Adipocyte (in vitro differentiated cells): Measurements from ENCODE around the gene ANKRD2.
A peak's percentile ranks its signal among the peaks of the same experiment; 100 is the strongest.

Experiments
- DNase-seq: peaks from one replicate; pipeline ENCODE4 v3.0.0-alpha.2; 2015; ENCODE audit warnings: low read depth
- H3K27me3 ChIP-seq: replicated peaks from 2 replicates; pipeline ENCODE4 v1.7.0; 2013; ENCODE audit warnings: mild to moderate bottlenecking, low read length, moderate library complexity; ENCODE audit not compliant: control insufficient read depth, insufficient read depth
- H3K36me3 ChIP-seq: 2 replicates; pipeline ENCODE4 v1.7.0; 2013; ENCODE audit warnings: low read length, mild to moderate bottlenecking, moderate library complexity; ENCODE audit not compliant: control insufficient read depth, insufficient read depth, severe bottlenecking
- H3K4me1 ChIP-seq: 2 replicates; pipeline ENCODE4 v1.7.0; 2013; ENCODE audit warnings: mild to moderate bottlenecking, low read length, moderate library complexity; ENCODE audit not compliant: control insufficient read depth, insufficient read depth
- H3K4me3 ChIP-seq: 2 replicates; pipeline ENCODE4 v1.7.0; 2013; ENCODE audit warnings: mild to moderate bottlenecking, low read length, moderate library complexity
- H3K9ac ChIP-seq: 2 replicates; pipeline ENCODE4 v1.7.0; 2013; ENCODE audit warnings: mild to moderate bottlenecking, low read length, moderate library complexity
- H3K9me3 ChIP-seq: 2 replicates; pipeline ENCODE4 v1.7.0; 2013; ENCODE audit warnings: mild to moderate bottlenecking, low read length, moderate library complexity; ENCODE audit not compliant: control insufficient read depth

Gene ANKRD2

DNA sequence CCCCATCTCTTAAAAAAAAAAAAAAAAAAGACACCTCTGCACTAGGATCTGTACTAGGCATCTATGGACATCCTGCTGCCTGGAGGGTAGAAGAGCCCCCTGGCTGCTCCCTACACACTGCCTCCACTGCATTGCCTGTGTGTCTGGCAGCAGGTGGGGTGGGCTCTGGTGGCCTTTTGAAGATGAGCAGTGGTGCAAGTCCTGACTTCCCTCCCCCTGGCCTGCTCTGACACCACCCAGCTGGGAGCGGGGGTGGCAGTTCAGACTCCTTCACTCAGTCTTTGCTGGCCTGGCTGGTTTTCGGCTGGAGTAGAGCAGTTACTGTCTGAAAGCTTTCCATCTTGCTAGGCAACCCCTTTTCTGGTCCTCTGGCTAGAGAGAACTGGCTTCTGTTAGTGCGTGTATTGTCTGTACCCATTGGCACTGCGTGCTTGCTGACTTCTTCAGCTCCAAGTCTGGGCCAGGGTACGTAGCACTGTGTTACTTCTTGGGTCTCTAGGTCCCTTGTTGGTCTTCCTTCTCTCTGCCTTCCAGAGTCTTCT is 34.6 kb downstream of the ANKRD2 start:
- DNase-seq: no peak
- Histone ChIP-seq H3K36me3 (no peaks in the 10 kb centered on the region), H3K9ac (no peak overlapping the region), H3K27me3 (no peaks in the 10 kb centered on the region), H3K4me3 (no peak overlapping the region), H3K9me3 (no peaks in the 10 kb centered on the region), H3K4me1 (no peaks in the 10 kb centered on the region)

DNA sequence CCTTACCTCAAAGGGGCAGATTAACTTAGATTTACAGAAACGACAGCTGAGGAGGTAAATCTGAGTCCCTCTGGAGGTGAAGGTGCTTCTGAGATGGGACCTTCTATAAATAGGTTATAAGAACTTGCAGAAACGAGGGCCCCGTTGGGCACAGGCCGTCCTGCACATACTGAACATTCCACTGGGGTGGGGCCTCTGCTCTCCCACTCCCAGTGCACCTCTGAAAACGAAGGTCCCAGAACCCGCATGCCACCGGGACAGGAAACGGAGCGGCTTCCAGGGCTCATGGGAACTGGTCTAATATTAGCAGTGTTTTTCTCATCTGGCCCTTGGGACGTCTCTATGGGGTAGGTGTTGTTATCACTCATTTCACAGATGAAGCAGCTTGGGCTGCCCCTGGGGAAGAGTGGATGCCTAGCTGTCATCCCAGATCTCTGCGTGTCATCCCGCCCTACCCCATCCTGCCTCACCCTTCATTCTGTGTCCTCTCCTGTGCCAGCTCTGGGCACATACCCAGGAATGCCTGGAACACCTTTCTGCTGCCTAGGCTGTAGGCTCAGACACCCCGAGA is 36.5 kb downstream of the ANKRD2 start:
- no peaks in the 10 kb centered on the region for H3K9me3 ChIP-seq
- H3K4me1 ChIP-seq: no peaks in the 10 kb centered on the region
- DNase-seq: no peak
- no peak overlapping the region for H3K4me3 ChIP-seq
- no peaks in the 10 kb centered on the region for H3K27me3 ChIP-seq
- no peaks in the 10 kb centered on the region for H3K36me3 ChIP-seq
- no peak overlapping the region for H3K9ac ChIP-seq

DNA sequence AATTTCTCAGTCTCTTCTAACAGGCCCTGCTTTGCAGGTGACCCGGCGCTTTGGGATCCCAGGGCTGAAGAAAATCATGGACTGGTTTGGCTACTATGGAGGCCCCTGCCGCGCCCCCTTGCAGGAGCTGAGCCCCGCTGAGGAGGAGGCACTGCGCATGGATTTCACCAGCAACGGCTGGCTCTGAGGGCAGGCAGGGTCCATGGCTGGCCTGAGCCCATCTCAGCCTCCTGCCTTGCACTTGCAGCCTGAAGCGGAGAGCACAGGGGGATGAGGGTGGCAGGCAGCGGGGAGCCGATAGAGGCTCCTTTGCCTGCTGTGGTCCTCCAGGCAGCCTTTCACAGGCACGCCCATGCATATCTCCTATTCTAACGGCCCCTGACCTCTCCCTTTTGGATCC is 38.9 kb downstream of the ANKRD2 start:
- no peak overlapping the region for H3K4me3 ChIP-seq
- H3K36me3 ChIP-seq: no peaks in the 10 kb centered on the region
- H3K27me3 ChIP-seq: no peaks in the 10 kb centered on the region
- H3K9me3 ChIP-seq: no peaks in the 10 kb centered on the region
- H3K9ac ChIP-seq: no peak overlapping the region
- H3K4me1 ChIP-seq: no peaks in the 10 kb centered on the region
- no peak for DNase-seq

DNA sequence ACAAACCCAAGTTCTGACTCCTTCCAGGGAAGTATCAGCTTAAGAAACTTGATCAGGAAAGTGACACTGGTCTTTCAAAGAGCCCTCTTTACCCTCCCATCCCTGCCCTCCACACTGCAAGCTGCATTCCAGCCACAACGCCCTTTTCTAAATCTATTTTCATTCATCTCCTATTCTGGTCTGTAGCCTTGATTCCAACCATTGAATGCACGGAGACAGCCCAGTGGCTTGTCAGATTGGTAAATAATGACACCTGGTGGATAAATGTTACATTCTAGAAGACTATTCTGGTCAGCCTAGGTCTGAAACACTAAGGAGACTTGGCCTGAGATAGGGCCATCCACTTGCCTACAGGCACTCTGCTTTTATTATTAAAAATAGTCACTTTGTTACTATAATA is 39.8 kb downstream of the ANKRD2 start:
- no peaks in the 10 kb centered on the region for H3K4me1 ChIP-seq

DNA sequence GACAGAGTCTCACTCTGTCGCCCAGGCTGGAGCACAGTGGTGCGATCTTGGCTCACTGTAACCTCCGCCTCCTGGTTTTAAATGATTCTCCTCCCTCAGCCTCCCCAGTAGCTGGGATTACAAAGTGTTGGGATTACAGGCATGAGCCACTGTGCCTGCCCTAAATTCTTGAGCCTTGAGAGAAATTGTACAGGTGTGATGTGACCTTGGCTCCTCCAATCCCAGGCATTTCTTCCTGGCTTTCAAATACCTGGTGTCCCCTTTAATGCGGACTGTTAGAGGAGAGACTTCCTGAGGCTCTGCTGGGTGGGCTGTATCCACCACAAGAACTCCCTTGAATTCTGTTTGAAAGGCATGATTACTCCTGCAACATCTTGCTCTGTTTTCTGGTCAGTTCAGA is 45.7 kb downstream of the ANKRD2 start:
- no peak overlapping the region for H3K4me3 ChIP-seq
- H3K9me3 ChIP-seq: no peaks in the 10 kb centered on the region
- no peaks in the 10 kb centered on the region for H3K27me3 ChIP-seq
- H3K36me3 ChIP-seq: no peaks in the 10 kb centered on the region
- H3K4me1 ChIP-seq: no peaks in the 10 kb centered on the region
- H3K9ac ChIP-seq: no peak overlapping the region
- DNase-seq: no peak

More for the DNA sequence above, 39.8 kb downstream of the ANKRD2 start:
- Histone ChIP-seq H3K9me3 (no peaks in the 10 kb centered on the region), H3K9ac (no peak overlapping the region), H3K4me3 (no peak overlapping the region), H3K27me3 (no peaks in the 10 kb centered on the region), H3K36me3 (no peaks in the 10 kb centered on the region)
- peak; percentile 73 for DNase-seq

DNA sequence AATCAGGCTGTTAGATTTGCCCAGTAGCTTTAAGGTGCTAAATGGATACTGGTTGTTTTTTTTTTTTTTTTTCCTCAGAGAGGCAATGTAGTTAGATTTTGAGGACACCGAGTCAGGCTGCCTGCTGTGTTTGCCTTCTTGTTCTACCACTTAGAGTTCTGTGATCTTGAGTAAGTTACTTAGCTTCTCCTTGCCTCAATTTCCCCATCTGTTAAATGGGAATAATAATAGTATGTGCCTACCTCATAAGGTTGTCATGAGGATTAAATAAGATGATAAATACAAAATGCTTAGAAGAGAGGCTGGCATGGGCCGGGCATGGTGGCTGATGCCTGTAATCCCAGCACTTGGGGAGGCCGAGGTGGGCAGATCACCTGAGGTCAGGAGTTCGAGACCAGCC is 46.2 kb downstream of the ANKRD2 start:
- no peak for DNase-seq
- Histone ChIP-seq H3K9me3 (no peaks in the 10 kb centered on the region), H3K4me3 (no peak overlapping the region), H3K27me3 (no peaks in the 10 kb centered on the region), H3K36me3 (no peaks in the 10 kb centered on the region), H3K4me1 (no peaks in the 10 kb centered on the region), H3K9ac (no peak overlapping the region)

DNA sequence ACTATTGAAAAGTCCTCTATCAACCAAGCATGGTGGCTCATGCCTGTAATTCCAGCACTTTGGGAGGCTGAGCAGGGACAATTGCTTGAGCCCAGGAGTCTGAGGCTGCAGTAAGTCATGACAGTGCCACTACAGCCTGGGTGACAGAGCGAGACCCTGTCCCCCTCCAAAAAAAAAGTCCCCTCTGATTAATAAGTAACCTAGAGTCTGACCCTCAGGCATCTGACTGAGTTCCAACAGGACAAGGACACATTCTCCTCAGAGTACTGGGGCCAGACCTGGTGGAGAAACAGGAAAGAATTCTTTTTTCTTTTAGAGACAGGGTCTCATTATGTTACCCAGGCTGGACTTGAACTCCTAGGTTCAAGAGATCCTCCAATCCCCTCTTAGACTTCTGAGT is 50.7 kb downstream of the ANKRD2 start:
- Histone ChIP-seq H3K36me3 (no peaks in the 10 kb centered on the region), H3K27me3 (no peaks in the 10 kb centered on the region), H3K4me3 (no peak overlapping the region), H3K9me3 (no peaks in the 10 kb centered on the region), H3K9ac (no peak overlapping the region), H3K4me1 (no peaks in the 10 kb centered on the region)
- no peak for DNase-seq

DNA sequence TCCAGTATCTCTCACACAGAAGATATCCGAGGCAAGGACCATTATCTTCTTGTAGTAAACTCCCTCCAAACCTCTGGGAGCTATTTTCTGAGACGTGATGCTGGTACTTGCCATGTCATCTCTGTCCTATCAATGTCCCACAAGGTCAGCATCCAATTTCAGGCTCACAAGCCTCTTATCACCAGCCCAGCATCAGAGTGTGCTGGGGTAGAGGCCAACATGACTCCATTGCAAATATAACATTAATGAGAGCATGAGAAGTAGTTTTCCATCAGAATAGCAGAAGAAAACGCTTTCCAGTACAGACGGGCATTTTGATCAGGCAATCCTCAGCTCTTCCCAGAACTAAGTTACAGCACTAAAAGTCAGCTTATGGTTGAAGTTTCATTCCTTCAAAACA is 55.2 kb downstream of the ANKRD2 start:
- DNase-seq: no peak
- no peaks in the 10 kb centered on the region for H3K27me3 ChIP-seq
- H3K9me3 ChIP-seq: no peaks in the 10 kb centered on the region
- H3K9ac ChIP-seq: no peak overlapping the region
- H3K36me3 ChIP-seq: no peaks in the 10 kb centered on the region
- no peak overlapping the region for H3K4me3 ChIP-seq
- no peaks in the 10 kb centered on the region for H3K4me1 ChIP-seq

DNA sequence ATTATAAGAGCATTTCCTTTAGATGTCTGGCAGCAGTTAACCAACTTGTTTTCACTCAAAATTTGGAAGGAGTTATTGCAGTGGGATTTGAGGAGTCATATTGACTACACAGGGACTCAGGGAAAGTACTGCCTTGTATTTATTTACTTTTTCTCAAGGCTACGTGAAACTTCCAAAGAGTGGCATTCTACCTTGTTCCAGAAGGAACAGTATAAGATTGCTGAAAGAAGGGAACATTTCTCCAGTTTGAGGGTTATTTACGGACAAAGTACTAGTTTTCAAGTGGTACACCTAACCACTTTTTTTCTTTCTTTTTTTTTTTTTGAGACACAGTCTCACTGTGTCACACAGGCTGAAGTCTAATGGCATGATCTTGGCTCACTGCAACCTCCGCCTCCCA is 55.6 kb downstream of the ANKRD2 start:
- no peak overlapping the region for H3K9ac ChIP-seq
- H3K27me3 ChIP-seq: no peaks in the 10 kb centered on the region
- H3K36me3 ChIP-seq: no peaks in the 10 kb centered on the region
- H3K4me3 ChIP-seq: no peak overlapping the region
- no peaks in the 10 kb centered on the region for H3K4me1 ChIP-seq
- no peaks in the 10 kb centered on the region for H3K9me3 ChIP-seq
- DNase-seq: no peak

DNA sequence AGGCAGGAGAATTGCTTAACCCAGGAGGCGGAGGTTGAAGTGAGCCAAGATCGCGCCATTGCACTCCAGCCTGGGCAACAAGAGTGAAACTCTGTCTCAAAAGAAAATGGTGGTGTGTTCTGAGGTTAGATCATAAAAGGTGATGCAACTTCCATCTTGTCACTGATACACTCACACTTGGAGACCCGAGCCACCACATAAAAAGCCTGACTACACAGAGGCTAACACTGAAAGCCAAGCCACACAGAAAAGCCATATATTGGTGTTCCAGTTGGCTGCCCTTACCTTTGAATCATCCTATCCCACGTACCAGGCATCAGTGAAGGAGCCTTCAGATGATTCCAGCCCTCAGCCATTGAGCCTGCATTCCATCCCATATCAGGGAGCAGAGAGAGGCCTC is 56.7 kb downstream of the ANKRD2 start:
- no peak overlapping the region for H3K9ac ChIP-seq
- no peaks in the 10 kb centered on the region for H3K36me3 ChIP-seq
- H3K4me3 ChIP-seq: no peak overlapping the region
- DNase-seq: no peak
- no peaks in the 10 kb centered on the region for H3K9me3 ChIP-seq
- H3K4me1 ChIP-seq: no peaks in the 10 kb centered on the region
- no peaks in the 10 kb centered on the region for H3K27me3 ChIP-seq

DNA sequence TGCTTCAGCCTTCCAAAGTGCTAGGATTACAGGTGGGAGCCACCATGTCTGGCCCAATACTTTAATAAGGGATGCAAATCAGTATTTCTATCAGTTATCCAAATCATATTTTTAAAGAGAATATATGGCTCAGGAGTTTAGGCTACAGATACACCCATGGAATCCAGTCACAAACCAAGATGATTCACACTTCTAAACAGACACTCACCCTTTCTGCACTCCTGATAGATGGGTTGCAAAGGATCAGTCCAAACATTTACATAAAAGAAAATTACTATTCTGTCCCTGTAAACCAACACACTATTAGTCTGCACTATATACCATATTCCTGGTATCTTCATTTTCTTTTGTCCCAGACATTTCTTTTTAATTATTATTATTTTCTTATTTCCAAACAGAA is 58.5 kb downstream of the ANKRD2 start:
- Histone ChIP-seq H3K36me3 (no peaks in the 10 kb centered on the region), H3K27me3 (no peaks in the 10 kb centered on the region), H3K4me1 (no peaks in the 10 kb centered on the region), H3K9ac (no peak overlapping the region), H3K4me3 (no peak overlapping the region), H3K9me3 (no peaks in the 10 kb centered on the region)
- DNase-seq: no peak
